Liver (tissue), 3 donors: ENCODE results near the gene CTPS1.
A peak's percentile ranks its signal among the peaks of the same experiment; 100 is the strongest.

Source experiments
- FOXA1 ChIP-seq: IDR thresholded peaks from 2 replicates; pipeline ENCODE4 v1.6.1; 2016; ENCODE audit warnings: antibody characterized with exemption
- JUND ChIP-seq, 2 donors: IDR thresholded peaks; 2 replicates each; pipeline ENCODE4 v1.6.1; 2016; ENCODE audit warnings: antibody characterized with exemption in 2 of 2
- SP1 ChIP-seq: IDR thresholded peaks from 2 replicates; pipeline ENCODE4 v1.6.1; 2018; ENCODE audit warnings: antibody characterized with exemption, mild to moderate bottlenecking
- YY1 ChIP-seq: IDR thresholded peaks from 2 replicates; pipeline ENCODE4 v1.6.1; 2016; ENCODE audit warnings: antibody characterized with exemption, mild to moderate bottlenecking
- TF ChIP-seq, protein P1 (sequence below): fragments of 150-350 bp; IDR thresholded peaks from 2 replicates; pipeline ENCODE4 v1.5.1; 2017; ENCODE audit warnings: improper control_type of control experiment, low read depth, low read length; ENCODE audit not compliant: missing input control
- donor health status: healthy.
- donor health status: healthy.

DNA sequence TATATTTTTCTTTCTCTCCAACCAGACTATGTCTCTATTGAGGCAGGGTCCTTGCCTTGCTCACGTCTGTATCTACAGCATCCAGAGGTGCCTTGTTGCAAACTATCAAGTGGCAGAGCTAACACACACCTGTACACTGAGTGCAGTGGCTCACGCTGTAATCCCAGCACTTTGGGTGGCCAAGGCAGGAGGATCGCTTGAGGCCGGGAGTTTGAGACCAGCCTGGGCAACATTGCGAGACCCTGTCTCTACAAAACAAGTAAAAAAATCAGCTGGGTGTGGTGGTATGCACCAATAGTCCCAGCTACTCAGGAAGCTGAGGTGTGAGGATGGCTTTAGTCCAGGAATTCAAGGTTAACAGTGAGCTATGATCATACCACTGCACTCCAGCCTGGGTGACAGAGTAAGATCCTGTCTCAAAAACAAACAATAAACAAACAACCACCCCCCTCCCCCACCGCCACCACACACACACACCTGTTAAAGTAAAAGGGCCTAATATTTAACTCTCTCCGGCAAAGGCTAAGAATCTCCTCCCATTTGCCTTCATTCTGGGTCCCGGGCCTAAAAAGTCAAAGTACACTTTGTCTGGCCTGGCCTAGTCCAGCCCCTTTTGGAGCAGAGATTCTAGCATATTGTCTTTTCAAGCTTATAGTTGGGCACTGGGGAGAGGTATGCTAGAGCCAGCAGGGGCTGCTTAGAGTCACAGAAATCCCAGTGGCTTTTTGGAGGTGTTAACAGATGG lies 51.5 kb downstream of the CTPS1 start:
- TF ChIP-seq, protein P1, sequence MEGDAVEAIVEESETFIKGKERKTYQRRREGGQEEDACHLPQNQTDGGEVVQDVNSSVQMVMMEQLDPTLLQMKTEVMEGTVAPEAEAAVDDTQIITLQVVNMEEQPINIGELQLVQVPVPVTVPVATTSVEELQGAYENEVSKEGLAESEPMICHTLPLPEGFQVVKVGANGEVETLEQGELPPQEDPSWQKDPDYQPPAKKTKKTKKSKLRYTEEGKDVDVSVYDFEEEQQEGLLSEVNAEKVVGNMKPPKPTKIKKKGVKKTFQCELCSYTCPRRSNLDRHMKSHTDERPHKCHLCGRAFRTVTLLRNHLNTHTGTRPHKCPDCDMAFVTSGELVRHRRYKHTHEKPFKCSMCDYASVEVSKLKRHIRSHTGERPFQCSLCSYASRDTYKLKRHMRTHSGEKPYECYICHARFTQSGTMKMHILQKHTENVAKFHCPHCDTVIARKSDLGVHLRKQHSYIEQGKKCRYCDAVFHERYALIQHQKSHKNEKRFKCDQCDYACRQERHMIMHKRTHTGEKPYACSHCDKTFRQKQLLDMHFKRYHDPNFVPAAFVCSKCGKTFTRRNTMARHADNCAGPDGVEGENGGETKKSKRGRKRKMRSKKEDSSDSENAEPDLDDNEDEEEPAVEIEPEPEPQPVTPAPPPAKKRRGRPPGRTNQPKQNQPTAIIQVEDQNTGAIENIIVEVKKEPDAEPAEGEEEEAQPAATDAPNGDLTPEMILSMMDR: no peak
- TF ChIP-seq JUND (IDR thresholded peaks at IDR 0.05): no peak
- peak; percentile 47 for TF ChIP-seq SP1
- TF ChIP-seq FOXA1: no peak
- TF ChIP-seq YY1: no peak
